Neural cell (in vitro differentiated cells): ENCODE measurements around the gene ELOVL2. TPM values are rescaled to one million over a fixed set of nuclear protein-coding genes. Genes with fewer than 3 reads are reported as not detected.

Experiments used
- H2AFZ ChIP-seq: fragments of 200-600, 300-800 bp; sonication (generic), shearing (Covaris generic); 2 replicates; pipeline ENCODE4 v1.6.0; 2014; ENCODE audit warnings: low read depth, mild to moderate bottlenecking, antibody characterized with exemption, low read length, moderate library complexity
- H3F3A ChIP-seq: fragments of 200-600 bp; shearing (Covaris generic); 2 replicates; pipeline ENCODE4 v1.6.1; 2016; ENCODE audit warnings: mild to moderate bottlenecking, moderate library complexity, mixed read lengths, antibody characterized with exemption, low read length; ENCODE audit not compliant: insufficient read depth, poor library complexity, severe bottlenecking
- H3K27ac ChIP-seq: fragments of 200-600, 300-800 bp; sonication (generic), shearing (Covaris generic); 2 replicates; pipeline ENCODE4 v1.5.1; 2014; ENCODE audit warnings: mild to moderate bottlenecking, low read length, moderate library complexity
- H3K27me3 ChIP-seq: fragments of 300-800, 200-600 bp; sonication (generic), shearing (Covaris generic); 2 replicates; pipeline ENCODE4 v1.6.0; 2014; ENCODE audit warnings: mild to moderate bottlenecking, low read depth, low read length, moderate library complexity; ENCODE audit not compliant: insufficient read depth
- H3K36me3 ChIP-seq: fragments of 300-800, 200-600 bp; sonication (generic), shearing (Covaris generic); 2 replicates; pipeline ENCODE4 v1.5.1; 2014; ENCODE audit warnings: mild to moderate bottlenecking, antibody characterized with exemption, low read length, moderate library complexity; ENCODE audit not compliant: insufficient read depth
- H3K4me2 ChIP-seq: fragments of 300-800, 200-600 bp; sonication (generic), shearing (Covaris generic); 2 replicates; pipeline ENCODE4 v1.6.0; 2014; ENCODE audit warnings: mild to moderate bottlenecking, low read length
- H3K4me3 ChIP-seq: fragments of 300-800, 200-600 bp; sonication (generic), shearing (Covaris generic); 2 replicates; pipeline ENCODE4 v1.5.1; 2014; ENCODE audit warnings: mild to moderate bottlenecking, low read length, moderate library complexity
- H3K79me2 ChIP-seq: fragments of 200-600 bp; shearing (Covaris generic); replicated peaks from 2 replicates; pipeline ENCODE4 v1.6.0; 2014; ENCODE audit warnings: mild to moderate bottlenecking, low read length, moderate library complexity; ENCODE audit not compliant: insufficient read depth
- H3K9ac ChIP-seq: fragments of 300-800, 200-600 bp; sonication (generic), shearing (Covaris generic); 2 replicates; pipeline ENCODE4 v1.6.1; 2016; ENCODE audit warnings: mild to moderate bottlenecking, low read length, mixed read lengths
- H3K9me2 ChIP-seq: fragments of 200-600 bp; shearing (Covaris generic); 2 replicates; pipeline ENCODE4 v1.6.1; 2016; ENCODE audit warnings: mild to moderate bottlenecking, low read length, mixed read lengths; ENCODE audit not compliant: insufficient read depth
- H3K9me3 ChIP-seq: fragments of 200-600, 300-800 bp; sonication (generic), shearing (Covaris generic); 2 replicates; pipeline ENCODE4 v1.6.1; 2016; ENCODE audit warnings: mild to moderate bottlenecking, mixed run types, low read length, moderate library complexity, mixed read lengths
- H4K20me1 ChIP-seq: fragments of 200-600 bp; shearing (Covaris generic); 2 replicates; pipeline ENCODE4 v1.6.1; 2016; ENCODE audit warnings: mild to moderate bottlenecking, mixed run types; ENCODE audit not compliant: insufficient read depth
- EP300 ChIP-seq: fragments of 450-650 bp; conservative IDR thresholded peaks from 2 replicates; pipeline ENCODE4 v1.6.1; 2014; ENCODE audit warnings: antibody characterized with exemption, mild to moderate bottlenecking, moderate library complexity; ENCODE audit not compliant: poor library complexity, severe bottlenecking
- EZH2 ChIP-seq: fragments of 200-600, 300-800 bp; shearing (Covaris generic), sonication (generic); IDR thresholded peaks from 2 replicates; pipeline ENCODE4 v1.6.1; 2014; ENCODE audit warnings: antibody characterized with exemption, low read length, borderline replicate concordance, mild to moderate bottlenecking; ENCODE audit not compliant: insufficient read depth, poor library complexity, severe bottlenecking
- MXI1 ChIP-seq: fragments of 450-650 bp; conservative IDR thresholded peaks from 2 replicates; pipeline ENCODE4 v1.6.1; 2014; ENCODE audit warnings: antibody characterized with exemption, mild to moderate bottlenecking; ENCODE audit not compliant: poor library complexity, severe bottlenecking
- POLR2AphosphoS5 ChIP-seq: IDR thresholded peaks from 2 replicates; pipeline ENCODE4 v1.6.1; 2012
- RAD21 ChIP-seq: fragments of 450-650 bp; conservative IDR thresholded peaks from 2 replicates; pipeline ENCODE4 v1.6.1; 2014; ENCODE audit warnings: antibody characterized with exemption, mild to moderate bottlenecking, moderate library complexity
- SMC3 ChIP-seq: fragments of 450-650 bp; conservative IDR thresholded peaks from 2 replicates; pipeline ENCODE4 v1.6.1; 2014; ENCODE audit warnings: antibody characterized with exemption, mild to moderate bottlenecking, moderate library complexity; ENCODE audit not compliant: poor library complexity
- TAF1 ChIP-seq: IDR thresholded peaks from 2 replicates; pipeline ENCODE4 v1.6.1; 2012; ENCODE audit warnings: low read depth
- polyA plus RNA-seq: library from polyadenylated mRNA; depleted of rRNA; stranded (reverse); fragments of >200 nt; gene quantifications from 2 replicates; pipeline ENCODE4 v1.2.3, GENCODE V29; 2014
- TF ChIP-seq, protein P1 (sequence below): fragments of 450-650 bp; IDR thresholded peaks from 2 replicates; pipeline ENCODE4 v1.5.1; 2014; ENCODE audit warnings: antibody characterized with exemption, mild to moderate bottlenecking, moderate library complexity; ENCODE audit not compliant: poor library complexity, severe bottlenecking
- TF ChIP-seq, protein P2 (sequence below): IDR thresholded peaks from 2 replicates; pipeline ENCODE4 v1.6.1; 2012; ENCODE audit warnings: borderline replicate concordance

ELOVL2 gene
- polyA plus RNA-seq, 1 donor from 2014 or later = 5.4 TPM

GRCh38 chr6:11062083-11062482 is 18.0 kb upstream of the ELOVL2 start:
- no peak overlapping the region for H3K4me2 ChIP-seq
- H3K9me2 ChIP-seq = no peaks in the 10 kb centered on the region
- no peaks in the 10 kb centered on the region for H3F3A ChIP-seq
- H3K9me3 ChIP-seq = no peaks in the 10 kb centered on the region
- H3K27ac ChIP-seq = no peak overlapping the region
- H2AFZ ChIP-seq = no peak overlapping the region
- no peak overlapping the region for H3K4me3 ChIP-seq
- H3K9ac ChIP-seq = no peak overlapping the region
- H3K79me2 ChIP-seq = no peaks in the 10 kb centered on the region
- no peaks in the 10 kb centered on the region for H3K27me3 ChIP-seq
- TF ChIP-seq MXI1 = no peak
- TF ChIP-seq, protein P1, sequence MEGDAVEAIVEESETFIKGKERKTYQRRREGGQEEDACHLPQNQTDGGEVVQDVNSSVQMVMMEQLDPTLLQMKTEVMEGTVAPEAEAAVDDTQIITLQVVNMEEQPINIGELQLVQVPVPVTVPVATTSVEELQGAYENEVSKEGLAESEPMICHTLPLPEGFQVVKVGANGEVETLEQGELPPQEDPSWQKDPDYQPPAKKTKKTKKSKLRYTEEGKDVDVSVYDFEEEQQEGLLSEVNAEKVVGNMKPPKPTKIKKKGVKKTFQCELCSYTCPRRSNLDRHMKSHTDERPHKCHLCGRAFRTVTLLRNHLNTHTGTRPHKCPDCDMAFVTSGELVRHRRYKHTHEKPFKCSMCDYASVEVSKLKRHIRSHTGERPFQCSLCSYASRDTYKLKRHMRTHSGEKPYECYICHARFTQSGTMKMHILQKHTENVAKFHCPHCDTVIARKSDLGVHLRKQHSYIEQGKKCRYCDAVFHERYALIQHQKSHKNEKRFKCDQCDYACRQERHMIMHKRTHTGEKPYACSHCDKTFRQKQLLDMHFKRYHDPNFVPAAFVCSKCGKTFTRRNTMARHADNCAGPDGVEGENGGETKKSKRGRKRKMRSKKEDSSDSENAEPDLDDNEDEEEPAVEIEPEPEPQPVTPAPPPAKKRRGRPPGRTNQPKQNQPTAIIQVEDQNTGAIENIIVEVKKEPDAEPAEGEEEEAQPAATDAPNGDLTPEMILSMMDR = no peak
- TF ChIP-seq TAF1 = no peak
- no peaks in the 10 kb centered on the region for H4K20me1 ChIP-seq
- H3K36me3 ChIP-seq = no peaks in the 10 kb centered on the region

- no peak overlapping the region for H3K4me3 ChIP-seq
- no peaks in the 10 kb centered on the region for H3K36me3 ChIP-seq
- H4K20me1 ChIP-seq = no peaks in the 10 kb centered on the region
- H3K9ac ChIP-seq = no peak overlapping the region
- H3K4me2 ChIP-seq = no peak overlapping the region
- no peaks in the 10 kb centered on the region for H3K9me3 ChIP-seq
- no peak overlapping the region for H3K27ac ChIP-seq
- no peaks in the 10 kb centered on the region for H3K9me2 ChIP-seq
- no peak overlapping the region for H2AFZ ChIP-seq
- no peaks in the 10 kb centered on the region for H3K79me2 ChIP-seq
- no peaks in the 10 kb centered on the region for H3K27me3 ChIP-seq
- no peaks in the 10 kb centered on the region for H3F3A ChIP-seq
- TF ChIP-seq EZH2 = no peak
- no peak for TF ChIP-seq POLR2AphosphoS5
- TF ChIP-seq, protein P2, sequence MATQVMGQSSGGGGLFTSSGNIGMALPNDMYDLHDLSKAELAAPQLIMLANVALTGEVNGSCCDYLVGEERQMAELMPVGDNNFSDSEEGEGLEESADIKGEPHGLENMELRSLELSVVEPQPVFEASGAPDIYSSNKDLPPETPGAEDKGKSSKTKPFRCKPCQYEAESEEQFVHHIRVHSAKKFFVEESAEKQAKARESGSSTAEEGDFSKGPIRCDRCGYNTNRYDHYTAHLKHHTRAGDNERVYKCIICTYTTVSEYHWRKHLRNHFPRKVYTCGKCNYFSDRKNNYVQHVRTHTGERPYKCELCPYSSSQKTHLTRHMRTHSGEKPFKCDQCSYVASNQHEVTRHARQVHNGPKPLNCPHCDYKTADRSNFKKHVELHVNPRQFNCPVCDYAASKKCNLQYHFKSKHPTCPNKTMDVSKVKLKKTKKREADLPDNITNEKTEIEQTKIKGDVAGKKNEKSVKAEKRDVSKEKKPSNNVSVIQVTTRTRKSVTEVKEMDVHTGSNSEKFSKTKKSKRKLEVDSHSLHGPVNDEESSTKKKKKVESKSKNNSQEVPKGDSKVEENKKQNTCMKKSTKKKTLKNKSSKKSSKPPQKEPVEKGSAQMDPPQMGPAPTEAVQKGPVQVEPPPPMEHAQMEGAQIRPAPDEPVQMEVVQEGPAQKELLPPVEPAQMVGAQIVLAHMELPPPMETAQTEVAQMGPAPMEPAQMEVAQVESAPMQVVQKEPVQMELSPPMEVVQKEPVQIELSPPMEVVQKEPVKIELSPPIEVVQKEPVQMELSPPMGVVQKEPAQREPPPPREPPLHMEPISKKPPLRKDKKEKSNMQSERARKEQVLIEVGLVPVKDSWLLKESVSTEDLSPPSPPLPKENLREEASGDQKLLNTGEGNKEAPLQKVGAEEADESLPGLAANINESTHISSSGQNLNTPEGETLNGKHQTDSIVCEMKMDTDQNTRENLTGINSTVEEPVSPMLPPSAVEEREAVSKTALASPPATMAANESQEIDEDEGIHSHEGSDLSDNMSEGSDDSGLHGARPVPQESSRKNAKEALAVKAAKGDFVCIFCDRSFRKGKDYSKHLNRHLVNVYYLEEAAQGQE = no peak
- no peak for TF ChIP-seq MXI1
- TF ChIP-seq EP300 = no peak
- no peak for TF ChIP-seq RAD21
- TF ChIP-seq SMC3 = no peak
- TF ChIP-seq, protein P1 = no peak
- TF ChIP-seq TAF1 = no peak
These were observed 14.3 kb upstream of the ELOVL2 start for GRCh38 chr6:11058406-11058805.
